Kidney (tissue), 14 donors: ENCODE results near the gene PGRMC2. TPM values are rescaled to one million over a fixed set of nuclear protein-coding genes. Genes with fewer than 3 reads are reported as not detected.

Experiments
- DNase-seq, 5 donors: peaks; one replicate each; pipeline ENCODE4 v3.0.0-alpha.2; 2013 to 2020
- FAIRE-seq: peaks from 2 replicates; lab custom pipeline; 2012; peaks lifted over from hg19 to GRCh38; lab: Jason Lieb, UNC
- H3K27ac ChIP-seq, 2 donors: one replicate each; pipeline ENCODE4 v1.7.0; 2013; ENCODE audit warnings: low read depth in 2 of 2, low read length in 2 of 2, inconsistent platforms in 1 of 2
- H3K27me3 ChIP-seq: one replicate; pipeline ENCODE4 v1.7.1; 2013; ENCODE audit warnings: low read length, inconsistent platforms; ENCODE audit not compliant: control insufficient read depth, insufficient read depth
- H3K36me3 ChIP-seq, 3 donors: one replicate each; pipeline versions ENCODE4 v1.7.0 to v1.7.1; 2013; ENCODE audit warnings: low read length in 3 of 3, control low read depth in 1 of 3, inconsistent platforms in 1 of 3; ENCODE audit not compliant: insufficient read depth in 3 of 3, control insufficient read depth in 2 of 3
- H3K4me1 ChIP-seq, 3 donors: one replicate each; pipeline versions ENCODE4 v1.7.0 to v1.7.1; 2013; ENCODE audit warnings: low read length in 3 of 3, inconsistent platforms in 1 of 3, low read depth in 1 of 3; ENCODE audit not compliant: control insufficient read depth in 2 of 3, insufficient read depth in 2 of 3
- H3K4me3 ChIP-seq, 3 donors: one replicate each; pipeline versions ENCODE4 v1.7.0 to v1.8.1; 2013; ENCODE audit warnings: low read length in 3 of 3, control low read depth in 1 of 3, inconsistent platforms in 1 of 3
- H3K9ac ChIP-seq, 3 donors: one replicate each; pipeline versions ENCODE4 v1.7.0 to v1.7.1; 2013; ENCODE audit warnings: low read length in 3 of 3, control low read depth in 1 of 3, inconsistent platforms in 1 of 3
- H3K9me3 ChIP-seq, 3 donors: one replicate each; pipeline versions ENCODE4 v1.7.0 to v1.7.1; 2013; ENCODE audit warnings: low read length in 3 of 3, control low read depth in 1 of 3, inconsistent platforms in 1 of 3; ENCODE audit not compliant: control insufficient read depth in 2 of 3, insufficient read depth in 1 of 3
- CTCF ChIP-seq: IDR thresholded peaks from 3 replicates; pipeline ENCODE4 v1.5.1; 2012; ENCODE audit warnings: mild to moderate bottlenecking, moderate library complexity, borderline replicate concordance; ENCODE audit not compliant: insufficient read depth; ENCODE audit errors: extremely low read depth
- intact Hi-C: fragments of 100-400 bp; cut with DNase I; formaldehyde crosslinking; loops from one replicate; pipeline ENCODE4 v1.11.1; 2022
- polyA plus RNA-seq: library from polyadenylated mRNA; stranded (reverse); fragments of 350-450 nt; fragmentation: Illumina TruSeq; extraction: RNeasy Lipid Tissue Mini Kit (QIAGEN cat#74804); gene quantifications from one replicate; pipeline ENCODE4 v1.2.3, GENCODE V29; 2014; ENCODE audit warnings: low read depth, low replicate concordance; ENCODE audit not compliant: insufficient read depth
- total RNA-seq: library from RNA; stranded (reverse); fragmentation: NEBNext Ultra II Directional; extraction: Animal tissue kit (Norgen Biotek cat#: 25700); gene quantifications from one replicate; pipeline ENCODE4 v1.2.1, GENCODE V29; 2021
- donor health status: control.
- donor health status: control.
- donor health status: control.
- donor health status: control.
- donor health status: control.
- donor health status: DM: yes; HTN: yes; CAD: no.
- donor health status: Normal renal cell carcinoma (clear cell type).

The PGRMC2 gene
- total and polyA plus RNA-seq, 2 donors from 2014 or later, result 65.7 to 70.0 TPM

- Histone ChIP-seq H3K27me3 (no peaks in the 10 kb centered on the region), H3K27ac (no peak overlapping the region), H3K9ac (peak overlapping the region in 1 of 3 donors; percentile 33), H3K36me3 (no peaks in the 10 kb centered on the region), H3K4me3 (no peak overlapping the region), H3K4me1 (no peaks in the 10 kb centered on the region), H3K9me3 (no peaks in the 10 kb centered on the region)
- peak in 3 of 5 donors; percentile 41 to 64 (median 54) for DNase-seq
- intact Hi-C loops, result no loop called here
- TF ChIP-seq CTCF, result no peak
- FAIRE-seq, result no peak
Observed at GRCh38 chr4:128227991-128228571, 59.5 kb downstream of the PGRMC2 start.

- H3K27ac ChIP-seq, result no peak overlapping the region
- no peaks in the 10 kb centered on the region for H3K4me1 ChIP-seq
- no peaks in the 10 kb centered on the region for H3K36me3 ChIP-seq
- DNase-seq (peak in 2 of 5 donors; percentile 12 to 49), FAIRE-seq (no peak)
- no peak overlapping the region for H3K9ac ChIP-seq
- TF ChIP-seq CTCF, result no peak
- H3K9me3 ChIP-seq, result no peaks in the 10 kb centered on the region
- H3K27me3 ChIP-seq, result no peaks in the 10 kb centered on the region
- intact Hi-C loops, result no loop called here
- no peak overlapping the region for H3K4me3 ChIP-seq
Observed at GRCh38 chr4:128225148-128225547, 62.5 kb downstream of the PGRMC2 start.

DNA sequence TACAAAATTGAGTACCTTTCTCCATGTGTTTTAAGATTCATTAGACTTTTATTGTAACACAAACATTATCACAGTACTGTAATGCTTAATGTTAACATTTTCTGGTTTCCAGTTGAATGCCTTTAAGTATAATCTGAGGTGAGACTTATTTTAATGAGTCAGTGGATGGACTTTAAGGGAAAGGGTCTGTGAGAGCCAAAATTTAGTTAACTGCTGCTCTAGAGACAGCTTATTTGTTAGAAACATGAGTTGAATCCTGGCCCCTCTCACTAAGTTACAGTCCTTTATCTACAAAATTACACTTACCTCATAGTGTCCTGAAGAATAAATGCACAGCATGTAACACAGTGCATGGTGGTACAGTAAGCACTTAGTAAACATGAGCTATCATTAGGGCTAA, 66.0 kb downstream of the PGRMC2 start:
- TF ChIP-seq CTCF, result no peak
- DNase-seq, result no peak
- intact Hi-C loops, result no loop called here
- Histone ChIP-seq H3K4me3 (no peak overlapping the region), H3K4me1 (no peaks in the 10 kb centered on the region), H3K9me3 (no peaks in the 10 kb centered on the region), H3K36me3 (no peaks in the 10 kb centered on the region), H3K27me3 (no peaks in the 10 kb centered on the region), H3K27ac (no peak overlapping the region), H3K9ac (no peak overlapping the region)
- FAIRE-seq, result no peak
